GM23338 (cell line): ENCODE data around the gene NCCRP1. TPM values are rescaled to one million over a fixed set of nuclear protein-coding genes. Genes with fewer than 3 reads are reported as not detected.

Experiments used
- ATAC-seq: fragments of 200-7000 bp; cut with Tn5 transposase; 3 replicates; pipeline ENCODE4 v1.9.1; 2020
- DNase-seq: peaks from one replicate; pipeline ENCODE4 v3.0.0-alpha.2; 2015; ENCODE audit warnings: low spot score
- H2AFZ ChIP-seq: fragments of 200-600 bp; sonication (generic); 2 replicates; pipeline ENCODE4 v1.8.0; 2016; ENCODE audit warnings: antibody characterized with exemption, mild to moderate bottlenecking, moderate library complexity
- H3F3A ChIP-seq: fragments of 200-600 bp; sonication (generic); replicated peaks from 2 replicates; pipeline ENCODE4 v1.8.0; 2017; ENCODE audit warnings: antibody characterized with exemption, mixed run types, low read depth
- H3K27ac ChIP-seq: fragments of 200-600 bp; sonication (generic); 2 replicates; pipeline ENCODE4 v1.6.1; 2016; ENCODE audit warnings: low read depth
- H3K27me3 ChIP-seq: fragments of 200-600 bp; sonication (generic); 2 replicates; pipeline ENCODE4 v1.8.0; 2016; ENCODE audit warnings: mild to moderate bottlenecking, mixed run types, moderate library complexity; ENCODE audit not compliant: insufficient read depth
- H3K36me3 ChIP-seq: fragments of 200-600 bp; sonication (generic); 2 replicates; pipeline ENCODE4 v1.8.0; 2016; ENCODE audit warnings: mild to moderate bottlenecking; ENCODE audit not compliant: insufficient read depth
- H3K4me1 ChIP-seq: fragments of 200-600 bp; sonication (generic); 2 replicates; pipeline ENCODE4 v1.8.0; 2016; ENCODE audit warnings: mild to moderate bottlenecking, moderate library complexity; ENCODE audit not compliant: insufficient read depth
- H3K4me2 ChIP-seq: fragments of 200-600 bp; sonication (generic); 2 replicates; pipeline ENCODE4 v1.7.1; 2017; ENCODE audit warnings: mixed run types
- H3K4me3 ChIP-seq: fragments of 200-600 bp; sonication (generic); 2 replicates; pipeline ENCODE4 v1.6.1; 2016; ENCODE audit warnings: mixed run types
- H3K79me2 ChIP-seq: fragments of 200-600 bp; sonication (generic); replicated peaks from 2 replicates; pipeline ENCODE4 v1.8.0; 2017; ENCODE audit warnings: mild to moderate bottlenecking; ENCODE audit not compliant: insufficient read depth
- H3K9me2 ChIP-seq: fragments of 200-600 bp; sonication (generic); 2 replicates; pipeline ENCODE4 v1.8.0; 2017; ENCODE audit not compliant: insufficient read depth
- H4K20me1 ChIP-seq: fragments of 200-600 bp; sonication (generic); replicated peaks from 2 replicates; pipeline ENCODE4 v1.8.0; 2017; ENCODE audit warnings: mild to moderate bottlenecking; ENCODE audit not compliant: insufficient read depth
- H3K27ac Mint-ChIP-seq: 2 replicates; pipeline ENCODE4 v1.8.0; 2020; ENCODE audit warnings: inconsistent platforms, mild to moderate bottlenecking, moderate library complexity, mixed read lengths
- H3K27me3 Mint-ChIP-seq: 3 replicates; pipeline ENCODE4 v1.8.0; 2022; ENCODE audit warnings: low read depth, mild to moderate bottlenecking, moderate library complexity, mixed read lengths, inconsistent platforms; ENCODE audit not compliant: insufficient read depth, poor library complexity
- H3K36me3 Mint-ChIP-seq: 3 replicates; pipeline ENCODE4 v1.8.0; 2021; ENCODE audit warnings: low read depth, mild to moderate bottlenecking, inconsistent platforms, moderate library complexity, mixed read lengths
- H3K4me1 Mint-ChIP-seq: 3 replicates; pipeline ENCODE4 v1.8.0; 2020; ENCODE audit warnings: mild to moderate bottlenecking, inconsistent platforms, mixed read lengths
- H3K4me3 Mint-ChIP-seq: 3 replicates; pipeline ENCODE4 v1.8.0; 2021; ENCODE audit warnings: moderate library complexity, mild to moderate bottlenecking, inconsistent platforms, mixed read lengths
- H3K9me3 Mint-ChIP-seq: 3 replicates; pipeline ENCODE4 v1.8.0; 2020; ENCODE audit warnings: moderate library complexity, mild to moderate bottlenecking, inconsistent platforms, mixed read lengths
- EZH2 ChIP-seq: fragments of 200-600 bp; sonication (generic); IDR thresholded peaks from one replicate; pipeline ENCODE4 v1.8.0; 2017; ENCODE audit warnings: antibody characterized with exemption, mild to moderate bottlenecking, low read depth; ENCODE audit not compliant: unreplicated experiment
- EZH2phosphoT487 ChIP-seq: fragments of 200-600 bp; sonication (generic); IDR thresholded peaks from one replicate; pipeline ENCODE4 v1.8.1; 2018; ENCODE audit warnings: antibody characterized with exemption; ENCODE audit not compliant: unreplicated experiment
- JUNB ChIP-seq: IDR thresholded peaks from one replicate; pipeline ENCODE4 v1.6.1; 2016; ENCODE audit warnings: antibody characterized with exemption; ENCODE audit not compliant: unreplicated experiment
- POLR2AphosphoS5 ChIP-seq: IDR thresholded peaks from 2 replicates; pipeline ENCODE4 v1.6.1; 2016; ENCODE audit warnings: antibody characterized with exemption, low read depth
- STAT1 ChIP-seq: IDR thresholded peaks from one replicate; pipeline ENCODE4 v1.6.1; 2016; ENCODE audit warnings: antibody characterized with exemption; ENCODE audit not compliant: unreplicated experiment
- ZNF114 ChIP-seq: fragments of 250-450 bp; sonication (Bioruptor Pico); IDR thresholded peaks from 2 replicates; pipeline ENCODE4 v1.5.0; 2020; ENCODE audit warnings: mild to moderate bottlenecking, moderate library complexity
- ZNF331 ChIP-seq: fragments of 250-450 bp; sonication (Bioruptor Pico); IDR thresholded peaks from 2 replicates; pipeline ENCODE4 v1.5.0; 2020; ENCODE audit warnings: low read depth, mild to moderate bottlenecking, moderate library complexity
- polyA plus RNA-seq: library from polyadenylated mRNA; unstranded; fragments of >200 nt; fragmentation: Nextera tagmentation; extraction: Ambion mirVana; gene quantifications from 2 replicates; pipeline ENCODE4 v1.2.1, GENCODE V29; 2016
- total RNA-seq: library from RNA; depleted of rRNA; stranded (reverse); fragments of >200 nt; shearing (Covaris generic); gene quantifications from 2 replicates; pipeline ENCODE4 v1.2.3, GENCODE V29; 2014
- TF ChIP-seq, protein P1 (sequence below): IDR thresholded peaks from one replicate; pipeline ENCODE4 v1.6.1; 2018; ENCODE audit warnings: antibody characterized with exemption; ENCODE audit not compliant: unreplicated experiment
- TF ChIP-seq, protein P2 (sequence below): IDR thresholded peaks from 2 replicates; pipeline ENCODE4 v1.6.1; 2016; ENCODE audit warnings: antibody characterized with exemption

The NCCRP1 gene
- total and polyA plus RNA-seq, 2 experiments from 2014 or later, result 3.6 to 6.2 TPM

DNA sequence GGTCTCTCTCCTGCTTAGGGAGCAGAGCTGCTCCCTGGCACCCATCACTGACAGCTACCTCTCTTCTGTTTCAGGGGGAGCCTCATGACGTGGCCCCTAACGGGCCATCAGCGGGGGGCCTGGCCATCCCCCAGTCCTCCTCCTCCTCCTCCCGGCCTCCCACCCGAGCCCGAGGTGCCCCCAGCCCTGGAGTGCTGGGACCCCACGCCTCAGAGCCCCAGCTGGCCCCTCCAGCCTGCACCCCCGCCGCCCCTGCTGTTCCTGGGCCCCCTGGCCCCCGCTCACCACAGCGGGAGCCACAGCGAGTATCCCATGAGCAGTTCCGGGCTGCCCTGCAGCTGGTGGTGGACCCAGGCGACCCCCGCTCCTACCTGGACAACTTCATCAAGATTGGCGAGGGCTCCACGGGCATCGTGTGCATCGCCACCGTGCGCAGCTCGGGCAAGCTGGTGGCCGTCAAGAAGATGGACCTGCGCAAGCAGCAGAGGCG lies 23.2 kb upstream of the NCCRP1 start:
- Mint-ChIP-seq H3K27me3 (peaks cover 2% of the 10 kb centered on the region), H3K9me3 (no peaks in the 10 kb centered on the region), H3K36me3 (peaks cover 5% of the 10 kb centered on the region; the same call in 2 of the 3 replicates), H3K4me3 (no peak overlapping the region), H3K27ac (no peak overlapping the region), H3K4me1 (peaks cover 7% of the 10 kb centered on the region)
- no peaks in the 10 kb centered on the region; the same call in 1 of the 2 replicates for H3K36me3 ChIP-seq
- no peak overlapping the region for H3K27ac ChIP-seq
- no peaks in the 10 kb centered on the region for H3K27me3 ChIP-seq
- no peak overlapping the region for H2AFZ ChIP-seq
- H4K20me1 ChIP-seq, result no peaks in the 10 kb centered on the region; the same call in 1 of the 2 replicates
- no peaks in the 10 kb centered on the region for H3K79me2 ChIP-seq
- no peak for DNase-seq
- no peak for ATAC-seq
- no peak overlapping the region for H3K4me2 ChIP-seq
- no peak for TF ChIP-seq JUNB
- TF ChIP-seq, protein P1, sequence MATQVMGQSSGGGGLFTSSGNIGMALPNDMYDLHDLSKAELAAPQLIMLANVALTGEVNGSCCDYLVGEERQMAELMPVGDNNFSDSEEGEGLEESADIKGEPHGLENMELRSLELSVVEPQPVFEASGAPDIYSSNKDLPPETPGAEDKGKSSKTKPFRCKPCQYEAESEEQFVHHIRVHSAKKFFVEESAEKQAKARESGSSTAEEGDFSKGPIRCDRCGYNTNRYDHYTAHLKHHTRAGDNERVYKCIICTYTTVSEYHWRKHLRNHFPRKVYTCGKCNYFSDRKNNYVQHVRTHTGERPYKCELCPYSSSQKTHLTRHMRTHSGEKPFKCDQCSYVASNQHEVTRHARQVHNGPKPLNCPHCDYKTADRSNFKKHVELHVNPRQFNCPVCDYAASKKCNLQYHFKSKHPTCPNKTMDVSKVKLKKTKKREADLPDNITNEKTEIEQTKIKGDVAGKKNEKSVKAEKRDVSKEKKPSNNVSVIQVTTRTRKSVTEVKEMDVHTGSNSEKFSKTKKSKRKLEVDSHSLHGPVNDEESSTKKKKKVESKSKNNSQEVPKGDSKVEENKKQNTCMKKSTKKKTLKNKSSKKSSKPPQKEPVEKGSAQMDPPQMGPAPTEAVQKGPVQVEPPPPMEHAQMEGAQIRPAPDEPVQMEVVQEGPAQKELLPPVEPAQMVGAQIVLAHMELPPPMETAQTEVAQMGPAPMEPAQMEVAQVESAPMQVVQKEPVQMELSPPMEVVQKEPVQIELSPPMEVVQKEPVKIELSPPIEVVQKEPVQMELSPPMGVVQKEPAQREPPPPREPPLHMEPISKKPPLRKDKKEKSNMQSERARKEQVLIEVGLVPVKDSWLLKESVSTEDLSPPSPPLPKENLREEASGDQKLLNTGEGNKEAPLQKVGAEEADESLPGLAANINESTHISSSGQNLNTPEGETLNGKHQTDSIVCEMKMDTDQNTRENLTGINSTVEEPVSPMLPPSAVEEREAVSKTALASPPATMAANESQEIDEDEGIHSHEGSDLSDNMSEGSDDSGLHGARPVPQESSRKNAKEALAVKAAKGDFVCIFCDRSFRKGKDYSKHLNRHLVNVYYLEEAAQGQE, result no peak
- TF ChIP-seq, protein P2, sequence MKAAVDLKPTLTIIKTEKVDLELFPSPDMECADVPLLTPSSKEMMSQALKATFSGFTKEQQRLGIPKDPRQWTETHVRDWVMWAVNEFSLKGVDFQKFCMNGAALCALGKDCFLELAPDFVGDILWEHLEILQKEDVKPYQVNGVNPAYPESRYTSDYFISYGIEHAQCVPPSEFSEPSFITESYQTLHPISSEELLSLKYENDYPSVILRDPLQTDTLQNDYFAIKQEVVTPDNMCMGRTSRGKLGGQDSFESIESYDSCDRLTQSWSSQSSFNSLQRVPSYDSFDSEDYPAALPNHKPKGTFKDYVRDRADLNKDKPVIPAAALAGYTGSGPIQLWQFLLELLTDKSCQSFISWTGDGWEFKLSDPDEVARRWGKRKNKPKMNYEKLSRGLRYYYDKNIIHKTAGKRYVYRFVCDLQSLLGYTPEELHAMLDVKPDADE, result no peak
- no peak for TF ChIP-seq ZNF114 (CRISPR knock-in tag)
- no peak for TF ChIP-seq EZH2phosphoT487
- peaks cover 2% of the 10 kb centered on the region; the same call in 1 of the 2 replicates for H3K4me1 ChIP-seq
- no peaks in the 10 kb centered on the region for H3K9me2 ChIP-seq
- H3K4me3 ChIP-seq, result no peak overlapping the region
- no peaks in the 10 kb centered on the region for H3F3A ChIP-seq

DNA sequence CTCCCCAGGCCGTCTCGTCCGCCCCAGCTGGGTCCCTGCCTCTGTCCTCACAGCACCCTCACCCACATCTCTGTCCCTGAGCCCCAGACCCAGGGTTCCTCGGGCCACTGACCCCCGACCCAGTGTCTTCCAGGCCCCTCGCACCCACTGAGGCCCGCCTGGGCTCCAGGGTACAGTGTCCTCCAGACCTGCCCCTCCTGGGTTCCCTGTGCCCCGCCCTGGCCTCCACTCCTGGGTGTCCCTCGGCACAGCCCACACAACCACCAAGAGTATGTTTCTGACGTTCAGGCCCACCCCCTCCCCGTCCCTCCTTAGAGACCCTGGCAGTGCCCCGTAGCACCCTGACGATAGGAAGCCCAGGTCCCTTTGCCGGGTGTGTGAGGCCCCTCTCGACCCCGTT lies 22.6 kb upstream of the NCCRP1 start:
- no peaks in the 10 kb centered on the region for H3K4me1 ChIP-seq
- H3K27me3 Mint-ChIP-seq, result peaks cover 2% of the 10 kb centered on the region
- H3K27ac Mint-ChIP-seq, result no peak overlapping the region
- no peak overlapping the region for H3K4me3 Mint-ChIP-seq
- ATAC-seq (no peak), DNase-seq (no peak)
- H3K27me3 ChIP-seq, result no peaks in the 10 kb centered on the region
- H3K9me2 ChIP-seq, result no peaks in the 10 kb centered on the region
- peaks cover 1% of the 10 kb centered on the region; the same call in 2 of the 3 replicates for H3K36me3 Mint-ChIP-seq
- H3K9me3 Mint-ChIP-seq, result no peaks in the 10 kb centered on the region
- H2AFZ ChIP-seq, result no peak overlapping the region
- H3K27ac ChIP-seq, result no peak overlapping the region
- H3K4me2 ChIP-seq, result no peak overlapping the region
- peaks cover under 1% of the 10 kb centered on the region; the same call in 2 of the 3 replicates for H3K4me1 Mint-ChIP-seq
- no peaks in the 10 kb centered on the region; the same call in 1 of the 2 replicates for H3K36me3 ChIP-seq
- TF ChIP-seq POLR2AphosphoS5 (no peak), EZH2phosphoT487 (no peak), STAT1 (no peak), ZNF331 (CRISPR knock-in tag) (no peak), EZH2 (no peak)
- no peak overlapping the region for H3K4me3 ChIP-seq
- H4K20me1 ChIP-seq, result no peaks in the 10 kb centered on the region; the same call in 1 of the 2 replicates
- no peaks in the 10 kb centered on the region for H3F3A ChIP-seq
- H3K79me2 ChIP-seq, result no peaks in the 10 kb centered on the region
